Measurements from ENCODE around the gene HOMER3.
A peak's percentile ranks its signal among the peaks of the same experiment; 100 is the strongest.

HOMER3 gene

DNA sequence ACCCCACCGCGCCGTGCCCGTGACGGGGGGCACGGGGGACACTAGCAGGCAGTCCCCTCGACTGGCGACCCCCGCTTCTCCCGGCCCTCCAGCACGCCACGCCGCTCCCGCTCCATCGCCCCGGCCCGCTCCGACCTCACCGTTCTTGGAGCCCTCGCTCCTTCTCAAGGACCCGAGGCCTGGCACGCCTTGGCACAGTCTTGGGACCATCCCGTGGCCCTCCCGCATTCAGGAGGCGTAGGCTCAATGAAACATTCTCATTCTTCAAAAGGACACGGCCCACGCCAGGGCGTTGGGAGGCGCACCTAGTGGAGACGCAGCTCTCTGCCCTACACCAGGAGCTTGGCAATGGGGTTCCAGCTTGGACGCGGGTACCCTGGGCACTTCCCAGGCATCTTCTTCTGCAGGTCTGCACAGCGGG is 44.6 kb downstream of the HOMER3 start:
- ChIA-PET CTCF (interaction anchor here (2.3 kb wide), 1 partner anchor 91 kb away, joined by 13 read pairs; no protein-coding TSS in a partner anchor), POLR2A (interaction anchor here (1.5 kb wide), 1 partner anchor 23 kb away, joined by 6 read pairs; the partner anchor contains the start of genes COPE and DDX49)
- H3K27ac ChIP-seq (ENCODE audit: extremely low read depth, low read depth, low read length), result no peak overlapping the region
- no peak overlapping the region for H3K4me3 ChIP-seq (ENCODE audit: low read depth, low read length)
- H3K36me3 ChIP-seq (ENCODE audit: control insufficient read depth in 2 of 2, insufficient read depth in 1 of 2, low read length in 2 of 2), result peaks cover 0 to 34% of the 10 kb centered on the region in 2 experiments; a peak in 2 of 3 replicates
- TF ChIP-seq, protein P1, sequence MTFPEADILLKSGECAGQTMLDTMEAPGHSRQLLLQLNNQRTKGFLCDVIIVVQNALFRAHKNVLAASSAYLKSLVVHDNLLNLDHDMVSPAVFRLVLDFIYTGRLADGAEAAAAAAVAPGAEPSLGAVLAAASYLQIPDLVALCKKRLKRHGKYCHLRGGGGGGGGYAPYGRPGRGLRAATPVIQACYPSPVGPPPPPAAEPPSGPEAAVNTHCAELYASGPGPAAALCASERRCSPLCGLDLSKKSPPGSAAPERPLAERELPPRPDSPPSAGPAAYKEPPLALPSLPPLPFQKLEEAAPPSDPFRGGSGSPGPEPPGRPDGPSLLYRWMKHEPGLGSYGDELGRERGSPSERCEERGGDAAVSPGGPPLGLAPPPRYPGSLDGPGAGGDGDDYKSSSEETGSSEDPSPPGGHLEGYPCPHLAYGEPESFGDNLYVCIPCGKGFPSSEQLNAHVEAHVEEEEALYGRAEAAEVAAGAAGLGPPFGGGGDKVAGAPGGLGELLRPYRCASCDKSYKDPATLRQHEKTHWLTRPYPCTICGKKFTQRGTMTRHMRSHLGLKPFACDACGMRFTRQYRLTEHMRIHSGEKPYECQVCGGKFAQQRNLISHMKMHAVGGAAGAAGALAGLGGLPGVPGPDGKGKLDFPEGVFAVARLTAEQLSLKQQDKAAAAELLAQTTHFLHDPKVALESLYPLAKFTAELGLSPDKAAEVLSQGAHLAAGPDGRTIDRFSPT (tag by site-specific recombination; IDR thresholded peaks at IDR 0.05), result peak; percentile 76
- TF ChIP-seq SETDB1 (IDR thresholded peaks at IDR 0.05; ENCODE audit: insufficient read length, low read length) (no peak), ZNF561 (tag by site-specific recombination; IDR thresholded peaks at IDR 0.05; ENCODE audit: borderline replicate concordance) (no peak), ZNF169 (tag by site-specific recombination; IDR thresholded peaks at IDR 0.05) (no peak), ZNF658 (tag by site-specific recombination; IDR thresholded peaks at IDR 0.05) (no peak)
- TF ChIP-seq, protein P2, sequence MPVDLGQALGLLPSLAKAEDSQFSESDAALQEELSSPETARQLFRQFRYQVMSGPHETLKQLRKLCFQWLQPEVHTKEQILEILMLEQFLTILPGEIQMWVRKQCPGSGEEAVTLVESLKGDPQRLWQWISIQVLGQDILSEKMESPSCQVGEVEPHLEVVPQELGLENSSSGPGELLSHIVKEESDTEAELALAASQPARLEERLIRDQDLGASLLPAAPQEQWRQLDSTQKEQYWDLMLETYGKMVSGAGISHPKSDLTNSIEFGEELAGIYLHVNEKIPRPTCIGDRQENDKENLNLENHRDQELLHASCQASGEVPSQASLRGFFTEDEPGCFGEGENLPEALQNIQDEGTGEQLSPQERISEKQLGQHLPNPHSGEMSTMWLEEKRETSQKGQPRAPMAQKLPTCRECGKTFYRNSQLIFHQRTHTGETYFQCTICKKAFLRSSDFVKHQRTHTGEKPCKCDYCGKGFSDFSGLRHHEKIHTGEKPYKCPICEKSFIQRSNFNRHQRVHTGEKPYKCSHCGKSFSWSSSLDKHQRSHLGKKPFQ (tag by site-specific recombination; IDR thresholded peaks at IDR 0.05), result no peak
- H3K9me3 ChIP-seq (ENCODE audit: control insufficient read depth, insufficient read depth, low read depth, low read length), result no peaks in the 10 kb centered on the region
- no peaks in the 10 kb centered on the region; the same call in 1 of the 2 replicates for H3K4me1 ChIP-seq (ENCODE audit: control insufficient read depth, insufficient read depth, low read length)

DNA sequence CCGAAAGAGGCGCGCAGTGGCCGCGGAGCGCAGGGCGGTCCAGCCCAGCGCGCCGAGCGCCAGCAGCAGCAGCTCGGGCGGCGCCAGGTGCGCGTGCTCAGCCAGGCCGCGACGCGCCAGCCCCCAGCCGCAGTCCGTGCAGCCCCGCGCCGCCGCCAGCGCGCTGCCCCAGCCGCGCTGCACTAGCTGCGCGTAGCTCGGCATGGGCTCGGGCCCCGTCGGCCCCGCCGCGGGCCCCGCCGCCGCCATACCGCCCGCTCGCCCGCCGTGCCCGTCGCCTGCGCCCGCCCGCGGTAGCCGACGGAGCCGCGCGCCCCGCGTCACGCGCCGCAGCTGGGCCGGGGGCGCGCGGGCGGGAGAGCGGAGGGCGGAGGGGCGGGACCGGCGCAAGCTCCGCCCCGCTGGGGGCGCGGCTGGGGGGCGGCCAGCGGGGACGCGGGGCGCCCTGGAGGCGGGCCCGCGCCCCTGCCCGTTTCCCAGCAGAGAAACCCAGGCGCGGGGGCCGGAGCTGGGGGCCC is 45.1 kb downstream of the HOMER3 start, which contains the start of gene CERS1:
TSS of gene CERS1 (minus strand) at position 335 of the 518 bp plus-strand sequence. CDS start at position 249, 86 bp downstream.
- peak within 1 kb of the TSS; percentile 50 for H3K4me3 ChIP-seq (ENCODE audit: low read depth, low read length)
- H3K36me3 ChIP-seq (ENCODE audit: control insufficient read depth in 2 of 2, insufficient read depth in 1 of 2, low read length in 2 of 2), result peaks cover 0 to 32% of the 10 kb centered on the region in 2 experiments; a peak in 2 of 3 replicates
- TF ChIP-seq ZNF660 (tag by site-specific recombination; IDR thresholded peaks at IDR 0.05) (no peak), KLF16 (tag by site-specific recombination; IDR thresholded peaks at IDR 0.05) (no peak), ZNF510 (tag by site-specific recombination; IDR thresholded peaks at IDR 0.05; ENCODE audit: insufficient replicate concordance) (no peak), ZSCAN30 (tag by site-specific recombination; IDR thresholded peaks at IDR 0.05) (no peak), ZNF138 (tag by site-specific recombination; IDR thresholded peaks at IDR 0.05; ENCODE audit: borderline replicate concordance) (no peak), PRDM1 (tag by site-specific recombination; IDR thresholded peaks at IDR 0.05) (no peak), BCL11A (tag by site-specific recombination; IDR thresholded peaks at IDR 0.05; ENCODE audit: low read depth) (no peak), FEZF1 (tag by site-specific recombination; IDR thresholded peaks at IDR 0.05) (no peak), ZBTB17 (tag by site-specific recombination; IDR thresholded peaks at IDR 0.05) (no peak), ZNF521 (tag by site-specific recombination; IDR thresholded peaks at IDR 0.05) (no peak), HOXC10 (CRISPR knock-in tag; IDR thresholded peaks at IDR 0.05) (no peak), ZNF555 (tag by site-specific recombination; conservative IDR thresholded peaks at IDR 0.05) (no peak), TCF7L2 (IDR thresholded peaks at IDR 0.05; ENCODE audit: borderline replicate concordance, low read depth, low read length) (no peak)
- TF ChIP-seq, protein P3, sequence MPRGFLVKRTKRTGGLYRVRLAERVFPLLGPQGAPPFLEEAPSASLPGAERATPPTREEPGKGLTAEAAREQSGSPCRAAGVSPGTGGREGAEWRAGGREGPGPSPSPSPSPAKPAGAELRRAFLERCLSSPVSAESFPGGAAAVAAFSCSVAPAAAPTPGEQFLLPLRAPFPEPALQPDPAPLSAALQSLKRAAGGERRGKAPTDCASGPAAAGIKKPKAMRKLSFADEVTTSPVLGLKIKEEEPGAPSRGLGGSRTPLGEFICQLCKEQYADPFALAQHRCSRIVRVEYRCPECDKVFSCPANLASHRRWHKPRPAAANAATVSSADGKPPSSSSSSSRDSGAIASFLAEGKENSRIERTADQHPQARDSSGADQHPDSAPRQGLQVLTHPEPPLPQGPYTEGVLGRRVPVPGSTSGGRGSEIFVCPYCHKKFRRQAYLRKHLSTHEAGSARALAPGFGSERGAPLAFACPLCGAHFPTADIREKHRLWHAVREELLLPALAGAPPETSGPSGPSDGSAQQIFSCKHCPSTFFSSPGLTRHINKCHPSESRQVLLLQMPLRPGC (tag by site-specific recombination; IDR thresholded peaks at IDR 0.05), result no peak
- TF ChIP-seq, protein P4, sequence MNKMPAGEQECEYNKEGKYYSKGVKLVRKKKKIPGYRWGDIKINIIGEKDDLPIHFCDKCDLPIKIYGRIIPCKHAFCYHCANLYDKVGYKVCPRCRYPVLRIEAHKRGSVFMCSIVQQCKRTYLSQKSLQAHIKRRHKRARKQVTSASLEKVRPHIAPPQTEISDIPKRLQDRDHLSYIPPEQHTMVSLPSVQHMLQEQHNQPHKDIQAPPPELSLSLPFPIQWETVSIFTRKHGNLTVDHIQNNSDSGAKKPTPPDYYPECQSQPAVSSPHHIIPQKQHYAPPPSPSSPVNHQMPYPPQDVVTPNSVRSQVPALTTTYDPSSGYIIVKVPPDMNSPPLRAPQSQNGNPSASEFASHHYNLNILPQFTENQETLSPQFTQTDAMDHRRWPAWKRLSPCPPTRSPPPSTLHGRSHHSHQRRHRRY (tag by site-specific recombination; IDR thresholded peaks at IDR 0.05), result no peak
- TF ChIP-seq, protein P5, sequence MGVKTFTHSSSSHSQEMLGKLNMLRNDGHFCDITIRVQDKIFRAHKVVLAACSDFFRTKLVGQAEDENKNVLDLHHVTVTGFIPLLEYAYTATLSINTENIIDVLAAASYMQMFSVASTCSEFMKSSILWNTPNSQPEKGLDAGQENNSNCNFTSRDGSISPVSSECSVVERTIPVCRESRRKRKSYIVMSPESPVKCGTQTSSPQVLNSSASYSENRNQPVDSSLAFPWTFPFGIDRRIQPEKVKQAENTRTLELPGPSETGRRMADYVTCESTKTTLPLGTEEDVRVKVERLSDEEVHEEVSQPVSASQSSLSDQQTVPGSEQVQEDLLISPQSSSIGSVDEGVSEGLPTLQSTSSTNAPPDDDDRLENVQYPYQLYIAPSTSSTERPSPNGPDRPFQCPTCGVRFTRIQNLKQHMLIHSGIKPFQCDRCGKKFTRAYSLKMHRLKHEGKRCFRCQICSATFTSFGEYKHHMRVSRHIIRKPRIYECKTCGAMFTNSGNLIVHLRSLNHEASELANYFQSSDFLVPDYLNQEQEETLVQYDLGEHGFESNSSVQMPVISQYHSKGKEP (tag by site-specific recombination; IDR thresholded peaks at IDR 0.05), result no peak
- ChIA-PET CTCF (interaction anchor here (0.7 to 2.3 kb wide), 2 partner anchors 9 to 91 kb away, joined by 3 to 13 read pairs; no protein-coding TSS in a partner anchor), POLR2A (interaction anchor here (1.5 kb wide), 1 partner anchor 23 kb away, joined by 6 read pairs; the partner anchor contains the start of genes COPE and DDX49)
- no peaks in the 10 kb centered on the region; the same call in 1 of the 2 replicates for H3K4me1 ChIP-seq (ENCODE audit: control insufficient read depth, insufficient read depth, low read length)
- H3K27ac ChIP-seq (ENCODE audit: extremely low read depth, low read depth, low read length), result peak within 1 kb of the TSS; percentile 69; the same call in 1 of the 2 replicates
- no peaks in the 10 kb centered on the region for H3K9me3 ChIP-seq (ENCODE audit: control insufficient read depth, insufficient read depth, low read depth, low read length)

All from HEK293 (cell line).